COR-L47 (cell line): ENCODE measurements around the gene OPRM1.

Source experiments
- DNase-seq: peaks from one replicate; lab custom pipeline; 2025; lab: John Stamatoyannopoulos, UW

OPRM1 gene

DNA sequence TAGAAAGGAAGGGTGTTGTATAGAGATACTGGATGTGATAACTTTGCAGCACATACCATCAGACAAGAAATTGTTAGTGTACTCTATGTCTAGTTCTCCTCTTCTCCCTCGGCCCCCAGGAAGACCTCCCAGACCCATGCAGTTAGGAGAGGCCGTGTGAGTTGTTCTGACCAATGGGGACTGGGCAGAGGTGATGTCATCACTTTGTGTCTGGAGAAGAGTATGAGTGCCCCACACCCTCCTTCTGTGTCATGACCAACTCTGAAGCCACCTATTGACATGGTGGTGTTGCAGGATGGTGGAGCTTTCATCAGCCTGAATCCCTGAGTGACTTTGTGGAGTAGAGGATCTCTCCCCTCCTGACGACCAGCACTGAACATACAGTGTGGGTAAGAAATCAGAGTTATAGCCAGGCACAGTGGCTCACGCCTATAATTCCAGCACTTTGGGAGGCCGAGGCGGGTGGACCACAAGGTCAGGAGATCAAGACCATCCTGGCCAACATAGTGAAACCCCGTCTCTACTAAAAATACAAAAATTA is 245.3 kb downstream of the OPRM1 start:
- no peak for DNase-seq

DNA sequence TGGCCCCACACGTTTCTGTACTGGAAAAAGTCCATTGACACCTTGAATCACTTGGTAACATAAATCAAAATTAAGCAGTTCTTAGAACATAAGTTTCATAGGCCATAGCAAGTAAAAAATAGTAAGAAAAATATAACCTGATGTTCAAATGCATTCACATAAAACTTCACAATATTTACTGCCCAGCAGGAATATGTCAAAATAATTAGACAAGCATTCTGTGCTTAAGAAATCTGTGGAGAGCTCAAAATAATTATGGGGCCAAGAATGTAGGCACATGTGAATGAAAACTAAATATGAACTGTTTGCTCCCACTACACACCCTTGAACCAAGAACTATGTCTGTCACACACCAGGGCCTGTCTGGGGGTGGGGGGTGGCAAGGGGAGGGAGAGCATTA is 246.8 kb downstream of the OPRM1 start:
- DNase-seq = no peak

DNA sequence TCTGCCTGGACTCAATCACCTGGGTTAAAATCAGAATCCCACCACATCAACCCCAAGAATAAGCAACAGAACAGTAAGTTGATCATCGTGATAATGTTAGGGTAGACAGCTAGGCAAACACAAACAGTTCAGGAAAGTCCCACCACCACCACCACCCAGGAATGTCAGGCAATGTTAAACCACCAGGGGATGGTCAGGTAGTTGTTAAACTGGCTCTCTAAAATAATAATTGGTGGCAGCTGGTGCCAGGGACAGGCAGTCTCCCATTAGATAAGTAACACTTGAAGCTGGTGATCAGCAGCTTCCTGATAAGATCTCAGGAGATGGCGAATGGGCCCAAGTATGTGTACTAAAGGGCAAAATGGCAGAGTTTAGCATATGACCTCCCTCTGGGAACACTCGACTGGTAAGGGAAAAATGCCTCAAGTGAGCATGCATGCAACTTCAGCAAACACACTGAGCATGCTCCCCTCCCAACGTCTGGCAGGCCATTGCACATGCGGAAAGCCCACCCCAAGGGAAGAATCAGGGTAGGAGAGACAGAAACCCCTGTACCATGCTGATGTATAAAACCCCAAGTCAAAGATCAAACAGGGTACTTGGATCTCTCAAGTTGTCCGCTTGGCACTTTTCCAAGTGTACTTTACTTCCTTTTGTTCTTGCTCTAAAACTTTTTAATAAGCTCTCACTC is 250.9 kb downstream of the OPRM1 start:
- no peak for DNase-seq

DNA sequence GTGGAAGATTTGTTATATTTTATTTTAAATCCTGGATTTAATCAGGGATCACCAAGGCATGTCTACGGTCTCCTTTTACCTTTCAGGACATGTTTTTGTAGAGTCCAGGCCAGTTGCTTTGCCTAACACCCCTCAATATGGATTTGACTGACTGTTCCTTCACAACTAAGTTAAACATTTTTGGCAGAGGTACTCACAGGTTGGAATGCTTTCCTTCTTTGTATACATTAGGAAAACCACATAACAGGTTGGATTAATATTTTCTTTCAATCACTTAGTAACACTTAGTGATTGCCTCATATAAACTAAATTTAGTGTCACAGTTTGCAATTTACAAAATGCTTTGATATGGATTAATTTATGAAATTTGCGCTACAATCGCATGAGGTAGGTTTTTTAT is 253.0 kb downstream of the OPRM1 start:
- no peak for DNase-seq

DNA sequence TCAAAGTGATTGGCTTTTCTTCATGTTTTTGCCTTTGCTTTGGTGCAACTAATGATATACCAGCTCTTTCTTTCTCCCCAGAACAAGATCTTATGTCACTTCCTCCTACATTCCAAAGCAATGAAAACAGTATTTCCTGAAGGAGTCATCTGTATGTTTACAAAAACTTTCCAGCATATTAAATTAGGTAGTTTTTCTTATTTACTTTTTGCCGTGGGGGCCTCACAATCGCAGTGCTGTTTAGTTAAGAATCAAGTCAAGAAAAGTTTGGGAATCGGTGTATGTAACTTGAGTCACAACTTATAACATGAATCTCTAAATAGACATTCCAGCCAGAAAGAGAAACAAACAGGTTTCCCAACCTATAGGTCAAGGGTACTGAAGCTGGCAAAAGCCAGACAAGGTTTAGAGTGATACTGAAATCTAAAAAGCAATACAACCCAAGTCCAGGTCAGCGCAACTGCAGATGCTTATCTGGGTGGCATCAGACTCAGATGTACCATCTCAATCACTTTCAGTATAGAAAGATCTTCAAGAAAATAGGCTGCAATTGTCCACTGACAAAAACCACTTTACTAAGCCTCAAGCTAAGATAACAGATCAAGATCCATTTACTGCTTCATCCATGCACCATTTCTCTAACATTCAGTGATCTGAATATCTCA is 253.9 kb downstream of the OPRM1 start:
- no peak for DNase-seq

DNA sequence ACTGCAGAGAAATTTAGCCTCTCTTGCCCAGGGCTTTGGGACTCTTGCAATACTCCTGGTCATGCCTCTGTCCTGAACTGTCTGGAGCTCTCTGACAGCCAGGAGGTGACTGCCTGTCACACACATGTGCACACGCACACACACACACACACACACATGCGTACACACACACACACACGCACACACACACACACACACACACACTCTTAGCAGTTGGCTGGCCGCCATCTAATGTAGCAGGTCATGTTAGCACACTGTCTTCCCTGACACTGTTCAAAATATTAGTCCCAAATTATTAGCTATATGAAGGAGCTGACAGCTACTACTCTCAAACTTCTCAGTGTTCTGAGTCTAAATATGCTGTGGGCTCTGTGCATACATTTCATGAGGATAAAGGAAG is 256.7 kb downstream of the OPRM1 start:
- DNase-seq = no peak
